ENCODE measurements around the gene CREB3L4. TPM values are rescaled to one million over a fixed set of nuclear protein-coding genes. Genes with fewer than 3 reads are reported as not detected.

CREB3L4 gene
- total RNA-seq, 3 donors from 2014 or later, result 9.9 to 26.9 (median 23.0) TPM

DNA sequence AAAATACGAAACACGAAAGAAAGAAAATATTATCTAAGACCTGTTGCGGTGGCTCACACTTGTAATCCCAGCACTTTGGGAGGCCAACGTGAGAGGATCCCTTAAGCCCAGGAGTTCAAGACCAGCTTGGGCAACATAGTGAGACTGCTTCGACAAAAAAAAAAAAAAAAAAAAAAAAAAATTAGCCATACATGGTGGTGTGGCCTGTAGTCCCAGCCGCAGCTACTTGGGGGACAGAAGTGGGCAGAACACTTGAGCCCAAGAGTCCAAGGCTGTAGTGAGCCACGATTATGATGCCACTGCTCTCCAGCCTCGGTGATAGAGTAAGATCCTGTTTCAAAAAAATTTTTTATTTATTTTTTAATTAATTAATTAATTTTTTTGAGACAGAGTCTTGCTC lies 19.9 kb downstream of the CREB3L4 start:
- TF ChIP-seq, protein P1, sequence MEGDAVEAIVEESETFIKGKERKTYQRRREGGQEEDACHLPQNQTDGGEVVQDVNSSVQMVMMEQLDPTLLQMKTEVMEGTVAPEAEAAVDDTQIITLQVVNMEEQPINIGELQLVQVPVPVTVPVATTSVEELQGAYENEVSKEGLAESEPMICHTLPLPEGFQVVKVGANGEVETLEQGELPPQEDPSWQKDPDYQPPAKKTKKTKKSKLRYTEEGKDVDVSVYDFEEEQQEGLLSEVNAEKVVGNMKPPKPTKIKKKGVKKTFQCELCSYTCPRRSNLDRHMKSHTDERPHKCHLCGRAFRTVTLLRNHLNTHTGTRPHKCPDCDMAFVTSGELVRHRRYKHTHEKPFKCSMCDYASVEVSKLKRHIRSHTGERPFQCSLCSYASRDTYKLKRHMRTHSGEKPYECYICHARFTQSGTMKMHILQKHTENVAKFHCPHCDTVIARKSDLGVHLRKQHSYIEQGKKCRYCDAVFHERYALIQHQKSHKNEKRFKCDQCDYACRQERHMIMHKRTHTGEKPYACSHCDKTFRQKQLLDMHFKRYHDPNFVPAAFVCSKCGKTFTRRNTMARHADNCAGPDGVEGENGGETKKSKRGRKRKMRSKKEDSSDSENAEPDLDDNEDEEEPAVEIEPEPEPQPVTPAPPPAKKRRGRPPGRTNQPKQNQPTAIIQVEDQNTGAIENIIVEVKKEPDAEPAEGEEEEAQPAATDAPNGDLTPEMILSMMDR (IDR thresholded peaks at IDR 0.05), result no peak
- ATAC-seq (no peak), DNase-seq (peak in 1 of 3 donors; percentile 10)
- H3K9me3 ChIP-seq, result no peaks in the 10 kb centered on the region
- no peaks in the 10 kb centered on the region for H3K36me3 ChIP-seq (ENCODE audit: low read depth)
- H3K4me1 ChIP-seq (ENCODE audit: low read depth), result peaks cover 16% of the 10 kb centered on the region
- intact Hi-C loops (cut with DNase I, micrococcal nuclease), result loop anchor here (5.0 to 10.0 kb wide), 3 partner anchors 185 to 313 kb away; partner anchors contain the start of genes ILF2 (in 1 of the 2) and NPR1 (in 1 of the 2)
- H3K4me3 ChIP-seq, result no peak overlapping the region

DNA sequence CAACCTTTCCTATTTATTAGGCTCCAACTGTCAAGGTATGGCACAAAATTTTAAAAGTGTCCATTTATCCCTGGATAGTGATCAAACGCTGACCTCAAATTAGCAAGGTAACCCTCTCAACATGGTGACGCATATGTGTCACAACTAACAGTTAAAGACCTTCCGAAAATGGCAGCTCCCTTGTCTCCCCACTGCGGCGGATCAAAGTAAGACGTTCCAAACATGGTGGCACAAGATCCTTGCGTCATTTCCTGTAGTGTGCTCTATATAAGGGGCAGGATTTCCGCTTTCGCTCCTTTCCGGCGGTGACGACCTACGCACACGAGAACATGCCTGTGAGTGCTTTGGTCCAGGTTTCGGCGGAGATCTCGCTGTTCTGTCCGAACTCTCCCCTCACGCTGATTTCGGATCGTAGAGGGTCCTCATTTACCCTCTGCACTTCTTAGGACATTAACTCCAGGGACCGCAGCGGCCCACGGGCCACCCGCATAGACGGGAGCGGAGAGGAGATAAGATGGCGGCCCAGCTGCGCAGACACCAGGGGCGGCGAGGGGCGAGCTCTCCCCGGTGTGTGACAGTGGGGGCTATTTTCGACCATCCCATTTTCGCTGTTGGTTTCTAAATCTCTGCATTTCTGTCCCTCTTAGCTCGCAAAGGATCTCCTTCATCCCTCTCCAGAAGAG lies 22.9 kb downstream of the CREB3L4 start, which contains the start of gene RPS27:
TSS of gene RPS27 (plus strand) at position 295 of the 683 bp plus-strand sequence. CDS start at position 330, 35 bp downstream.
- ATAC-seq, result peak; percentile 82
- Histone ChIP-seq H3K4me3 (peak within 1 kb of the TSS; percentile 71), H3K36me3 (ENCODE audit: low read depth) (no peaks in the 10 kb centered on the region), H3K9me3 (no peaks in the 10 kb centered on the region), H3K4me1 (ENCODE audit: low read depth) (peaks cover 23% of the 10 kb centered on the region)
- TF ChIP-seq, protein P1 (IDR thresholded peaks at IDR 0.05), result no peak
- DNase-seq, result peak; percentile 86 to 94 (median 90)
- intact Hi-C loops (cut with DNase I, micrococcal nuclease), result no loop called here

DNA sequence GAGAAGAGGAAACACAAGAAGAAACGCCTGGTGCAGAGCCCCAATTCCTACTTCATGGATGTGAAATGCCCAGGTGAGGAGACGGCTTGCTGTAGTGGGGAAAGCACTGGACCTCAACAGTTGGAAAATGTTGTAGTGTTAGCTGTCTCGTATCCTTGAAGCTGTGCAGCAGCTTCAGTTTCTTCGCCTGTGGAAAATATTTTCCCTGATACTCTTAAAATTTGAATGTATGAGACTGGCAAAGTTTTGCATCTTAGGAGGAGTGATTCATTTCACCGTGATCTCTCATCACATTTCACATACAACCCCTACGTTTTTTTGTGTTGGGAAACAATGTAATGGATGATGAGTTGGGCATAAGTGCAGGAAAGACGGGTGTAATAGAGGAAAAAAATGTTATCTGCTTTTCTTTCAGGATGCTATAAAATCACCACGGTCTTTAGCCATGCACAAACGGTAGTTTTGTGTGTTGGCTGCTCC lies 23.5 kb downstream of the CREB3L4 start:
- H3K4me3 ChIP-seq, result peak overlapping the region; percentile 71
- peaks cover 23% of the 10 kb centered on the region for H3K4me1 ChIP-seq (ENCODE audit: low read depth)
- ATAC-seq (no peak), DNase-seq (no peak)
- no peaks in the 10 kb centered on the region for H3K36me3 ChIP-seq (ENCODE audit: low read depth)
- TF ChIP-seq, protein P1 (IDR thresholded peaks at IDR 0.05), result no peak
- no peaks in the 10 kb centered on the region for H3K9me3 ChIP-seq
- intact Hi-C loops (cut with DNase I, micrococcal nuclease), result no loop called here

DNA sequence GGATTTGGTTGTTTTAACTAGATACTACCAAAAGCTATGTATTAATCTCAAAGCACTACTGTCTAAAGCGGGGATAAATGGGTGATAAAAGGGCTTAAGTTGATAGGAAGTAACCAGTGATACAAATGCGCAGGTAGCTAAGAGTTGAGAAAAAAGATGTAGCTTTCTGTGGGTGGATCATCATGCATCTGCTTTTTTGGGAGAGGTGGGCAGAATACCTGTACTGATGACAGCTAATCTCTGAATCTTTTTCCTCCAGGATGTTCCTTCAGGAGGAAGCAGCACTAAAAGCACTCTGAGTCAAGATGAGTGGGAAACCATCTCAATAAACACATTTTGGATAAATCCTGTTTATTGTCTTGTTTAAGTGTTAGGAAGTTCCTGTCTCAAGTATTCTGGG lies 24.1 kb downstream of the CREB3L4 start:
- TF ChIP-seq, protein P1 (IDR thresholded peaks at IDR 0.05), result no peak
- no peaks in the 10 kb centered on the region for H3K36me3 ChIP-seq (ENCODE audit: low read depth)
- H3K9me3 ChIP-seq, result no peaks in the 10 kb centered on the region
- no peak overlapping the region for H3K4me3 ChIP-seq
- DNase-seq (no peak), ATAC-seq (no peak)
- intact Hi-C loops (cut with DNase I, micrococcal nuclease), result no loop called here
- H3K4me1 ChIP-seq (ENCODE audit: low read depth), result peaks cover 23% of the 10 kb centered on the region

DNA sequence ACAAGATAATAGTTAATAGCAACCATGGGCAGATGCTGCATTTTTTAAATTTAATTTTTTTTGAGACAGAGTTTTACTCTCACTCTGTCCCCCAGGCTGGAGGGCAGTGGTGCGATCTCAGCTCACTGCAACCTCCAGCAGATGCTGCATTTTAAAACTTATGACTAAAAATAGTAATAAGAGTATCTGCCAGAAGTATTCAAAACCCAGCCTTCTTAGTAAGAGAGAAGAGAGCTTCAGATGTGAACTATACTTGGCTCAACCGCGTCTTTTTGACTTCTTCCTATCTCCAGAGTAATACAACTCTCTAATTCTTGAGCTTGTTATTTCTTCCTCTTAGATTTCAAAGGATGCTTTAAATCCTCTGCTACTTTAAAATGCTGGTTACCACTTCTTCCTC lies 27.5 kb downstream of the CREB3L4 start:
- H3K4me1 ChIP-seq (ENCODE audit: low read depth), result peaks cover 17% of the 10 kb centered on the region
- ATAC-seq (no peak), DNase-seq (no peak)
- no peaks in the 10 kb centered on the region for H3K36me3 ChIP-seq (ENCODE audit: low read depth)
- intact Hi-C loops (cut with DNase I, micrococcal nuclease), result no loop called here
- TF ChIP-seq, protein P1 (IDR thresholded peaks at IDR 0.05), result no peak
- H3K4me3 ChIP-seq, result no peak overlapping the region
- no peaks in the 10 kb centered on the region for H3K9me3 ChIP-seq
